Measurements from ENCODE around the gene CENPX. TPM values are rescaled to one million over a fixed set of nuclear protein-coding genes. Genes with fewer than 3 reads are reported as not detected.

CENPX gene
- total RNA-seq, 1 donor from 2014 or later = 61.3 TPM

DNA sequence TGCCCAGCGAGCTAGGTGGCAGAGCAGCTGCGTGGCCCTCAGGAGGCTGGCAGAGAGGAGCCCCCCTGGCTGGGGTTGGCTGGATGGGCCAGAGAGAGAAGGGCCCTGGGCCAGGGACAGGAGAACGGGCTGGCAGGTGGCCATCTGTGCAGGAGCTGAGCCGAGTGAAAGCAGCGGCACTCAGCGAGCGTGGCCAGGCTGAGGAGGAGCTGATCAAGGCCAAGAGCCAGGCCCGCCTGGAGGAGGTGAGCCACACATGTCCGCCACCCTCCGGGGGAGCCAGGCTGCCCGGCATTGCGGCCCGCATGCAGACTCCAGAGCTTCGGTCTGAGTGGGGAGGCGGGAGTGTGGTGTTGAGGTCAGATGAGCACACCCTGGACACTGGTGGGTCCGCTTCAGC lies 6.7 kb upstream of the CENPX start:
- TF ChIP-seq, protein P1, sequence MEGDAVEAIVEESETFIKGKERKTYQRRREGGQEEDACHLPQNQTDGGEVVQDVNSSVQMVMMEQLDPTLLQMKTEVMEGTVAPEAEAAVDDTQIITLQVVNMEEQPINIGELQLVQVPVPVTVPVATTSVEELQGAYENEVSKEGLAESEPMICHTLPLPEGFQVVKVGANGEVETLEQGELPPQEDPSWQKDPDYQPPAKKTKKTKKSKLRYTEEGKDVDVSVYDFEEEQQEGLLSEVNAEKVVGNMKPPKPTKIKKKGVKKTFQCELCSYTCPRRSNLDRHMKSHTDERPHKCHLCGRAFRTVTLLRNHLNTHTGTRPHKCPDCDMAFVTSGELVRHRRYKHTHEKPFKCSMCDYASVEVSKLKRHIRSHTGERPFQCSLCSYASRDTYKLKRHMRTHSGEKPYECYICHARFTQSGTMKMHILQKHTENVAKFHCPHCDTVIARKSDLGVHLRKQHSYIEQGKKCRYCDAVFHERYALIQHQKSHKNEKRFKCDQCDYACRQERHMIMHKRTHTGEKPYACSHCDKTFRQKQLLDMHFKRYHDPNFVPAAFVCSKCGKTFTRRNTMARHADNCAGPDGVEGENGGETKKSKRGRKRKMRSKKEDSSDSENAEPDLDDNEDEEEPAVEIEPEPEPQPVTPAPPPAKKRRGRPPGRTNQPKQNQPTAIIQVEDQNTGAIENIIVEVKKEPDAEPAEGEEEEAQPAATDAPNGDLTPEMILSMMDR (IDR thresholded peaks at IDR 0.05; ENCODE audit: insufficient read depth, low read length, poor library complexity, severe bottlenecking) = no peak
- Histone ChIP-seq H3K36me3 (ENCODE audit: control insufficient read depth, insufficient read depth, low read length) (no peaks in the 10 kb centered on the region), H3K27me3 (ENCODE audit: control insufficient read depth, insufficient read depth, low read length) (peaks cover 3% of the 10 kb centered on the region), H3K4me3 (ENCODE audit: low read depth, low read length) (no peak overlapping the region)
- no peak for DNase-seq (ENCODE audit: low read depth)

DNA sequence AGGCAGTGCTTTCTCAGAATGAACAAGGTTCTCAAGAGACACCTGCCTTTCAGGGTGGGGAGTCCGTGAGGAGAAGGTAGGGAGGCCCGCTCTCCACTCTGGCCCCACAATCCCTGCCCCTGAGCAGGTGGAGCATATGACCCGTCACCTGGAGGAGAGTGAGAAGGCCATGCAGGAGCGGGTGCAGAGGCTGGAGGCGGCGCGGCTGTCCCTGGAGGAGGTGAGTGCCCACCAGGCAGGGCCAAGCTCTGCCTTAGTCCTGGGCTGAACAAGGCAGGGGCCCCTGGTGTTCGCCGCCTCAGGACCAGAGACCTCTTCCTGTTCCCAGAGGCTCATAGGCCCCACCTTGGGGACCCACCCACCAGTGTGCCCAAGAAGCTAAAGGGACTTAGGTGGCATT lies 6.3 kb upstream of the CENPX start:
- no peak for DNase-seq (ENCODE audit: low read depth)
- no peaks in the 10 kb centered on the region for H3K36me3 ChIP-seq (ENCODE audit: control insufficient read depth, insufficient read depth, low read length)
- TF ChIP-seq, protein P1 (IDR thresholded peaks at IDR 0.05; ENCODE audit: insufficient read depth, low read length, poor library complexity, severe bottlenecking) = no peak
- no peak overlapping the region for H3K4me3 ChIP-seq (ENCODE audit: low read depth, low read length)
- peaks cover 3% of the 10 kb centered on the region for H3K27me3 ChIP-seq (ENCODE audit: control insufficient read depth, insufficient read depth, low read length)

DNA sequence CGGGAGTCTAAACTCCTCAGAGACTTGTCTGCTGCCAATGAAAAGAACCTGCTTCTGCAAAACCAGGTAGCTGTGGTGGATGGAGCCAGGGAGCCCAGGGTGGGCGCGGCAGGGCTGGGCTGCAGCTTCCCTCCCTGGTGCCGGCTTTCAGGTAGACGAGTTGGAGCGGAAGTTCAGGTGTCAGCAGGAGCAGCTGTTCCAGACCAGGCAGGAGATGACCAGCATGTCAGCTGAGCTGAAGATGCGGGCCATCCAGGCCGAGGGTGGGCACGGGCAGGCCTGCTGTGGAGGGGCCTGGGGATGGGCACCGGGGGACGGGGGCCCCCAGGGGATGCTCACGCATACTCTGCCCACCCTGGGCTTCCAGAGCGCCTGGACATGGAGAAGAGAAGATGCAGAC lies 5.6 kb upstream of the CENPX start:
- Histone ChIP-seq H3K36me3 (ENCODE audit: control insufficient read depth, insufficient read depth, low read length) (no peaks in the 10 kb centered on the region), H3K4me3 (ENCODE audit: low read depth, low read length) (no peak overlapping the region), H3K27me3 (ENCODE audit: control insufficient read depth, insufficient read depth, low read length) (peaks cover 3% of the 10 kb centered on the region)
- DNase-seq (ENCODE audit: low read depth) = no peak
- TF ChIP-seq, protein P1 (IDR thresholded peaks at IDR 0.05; ENCODE audit: insufficient read depth, low read length, poor library complexity, severe bottlenecking) = no peak

DNA sequence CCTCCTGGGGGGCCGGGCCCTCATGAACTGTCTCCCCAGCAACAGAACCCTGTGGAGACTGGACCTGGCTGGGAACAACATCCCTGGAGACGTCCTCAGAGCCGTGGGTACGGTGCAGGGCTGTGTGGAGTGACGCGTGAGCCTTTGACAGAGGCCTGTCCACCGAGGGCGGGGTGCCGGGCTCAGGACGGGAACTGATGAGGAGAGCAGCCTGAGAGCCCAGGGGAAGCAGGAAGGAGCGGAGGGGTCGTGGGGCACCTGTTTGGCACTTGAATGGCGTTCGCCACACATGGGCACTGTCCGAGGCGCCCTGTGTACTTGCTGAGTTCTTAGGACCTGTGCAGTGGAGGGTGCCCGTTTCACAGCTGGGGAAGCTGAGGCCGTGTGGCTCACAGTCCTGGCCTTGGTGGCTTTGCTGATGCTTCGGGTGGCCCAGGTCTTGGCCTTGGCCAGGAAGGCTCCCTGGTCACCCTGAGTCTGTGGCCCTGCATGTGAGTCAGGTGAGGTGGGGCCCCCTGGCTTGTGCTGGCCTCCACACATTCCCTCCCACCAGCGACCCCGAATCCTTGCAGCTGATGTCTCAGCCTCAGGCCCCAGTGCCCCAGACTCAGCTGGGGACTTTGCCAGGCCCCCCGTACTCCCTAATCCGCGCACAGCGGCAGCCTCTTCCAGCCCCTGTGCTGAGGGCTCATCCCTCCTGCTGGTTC lies 2.9 kb upstream of the CENPX start:
- Histone ChIP-seq H3K27me3 (ENCODE audit: control insufficient read depth, insufficient read depth, low read length) (no peaks in the 10 kb centered on the region), H3K36me3 (ENCODE audit: control insufficient read depth, insufficient read depth, low read length) (no peaks in the 10 kb centered on the region), H3K4me3 (ENCODE audit: low read depth, low read length) (no peak overlapping the region)
- TF ChIP-seq, protein P1 (IDR thresholded peaks at IDR 0.05; ENCODE audit: insufficient read depth, low read length, poor library complexity, severe bottlenecking) = no peak
- DNase-seq (ENCODE audit: low read depth) = no peak

DNA sequence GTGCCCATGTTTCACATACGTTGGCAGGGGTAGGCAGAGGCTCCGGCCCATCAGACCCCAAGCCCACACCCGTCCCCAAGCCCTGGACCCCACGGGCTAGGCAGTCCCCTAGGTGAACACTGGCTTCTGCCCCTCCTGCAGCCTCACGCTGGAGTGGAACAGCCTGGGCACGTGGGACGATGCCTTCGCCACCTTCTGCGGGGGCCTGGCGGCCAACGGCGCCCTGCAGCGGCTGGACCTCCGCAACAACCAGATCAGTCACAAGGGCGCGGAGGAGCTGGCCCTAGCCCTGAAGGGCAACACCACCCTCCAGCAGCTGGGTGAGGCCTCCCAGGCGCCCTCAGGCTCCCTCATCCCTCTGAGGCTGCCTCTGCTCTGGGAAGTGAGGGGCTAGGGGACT lies 2.2 kb upstream of the CENPX start:
- TF ChIP-seq, protein P1 (IDR thresholded peaks at IDR 0.05; ENCODE audit: insufficient read depth, low read length, poor library complexity, severe bottlenecking) = no peak
- H3K4me3 ChIP-seq (ENCODE audit: low read depth, low read length) = no peak overlapping the region
- H3K36me3 ChIP-seq (ENCODE audit: control insufficient read depth, insufficient read depth, low read length) = no peaks in the 10 kb centered on the region
- DNase-seq (ENCODE audit: low read depth) = no peak
- no peaks in the 10 kb centered on the region for H3K27me3 ChIP-seq (ENCODE audit: control insufficient read depth, insufficient read depth, low read length)
